ENCODE results near the gene OR10A6.

OR10A6 gene

GRCh38 chr11:7968686-7969085 is 37.6 kb upstream of the OR10A6 start:
- H3K27me3 ChIP-seq (ENCODE audit: insufficient read depth, low read length, poor library complexity): peaks cover 25% of the 10 kb centered on the region
- no peak overlapping the region for H3K9ac ChIP-seq (ENCODE audit: low read depth, low read length)
- no peaks in the 10 kb centered on the region for H3K79me2 ChIP-seq (ENCODE audit: insufficient read depth, low read length)
- no peak overlapping the region for H3K27ac ChIP-seq (ENCODE audit: low read length)
- no peaks in the 10 kb centered on the region for H3K4me1 ChIP-seq (ENCODE audit: insufficient read depth, low read length)
- ATAC-seq (ENCODE audit: insufficient read depth, low read depth) (no peak), DNase-seq (no peak)
- H3K9me3 ChIP-seq (ENCODE audit: insufficient read depth, low read length, severe bottlenecking): no peaks in the 10 kb centered on the region
- H3K4me2 ChIP-seq (ENCODE audit: insufficient read depth, low read length): no peak overlapping the region
- H3K4me3 ChIP-seq (ENCODE audit: low read depth in 1 of 2, low read length in 2 of 2): no peak overlapping the region
- H4K20me1 ChIP-seq (ENCODE audit: insufficient read depth, low read length): peaks cover 2% of the 10 kb centered on the region; the same call in 1 of the 2 replicates
- no peak overlapping the region for H2AFZ ChIP-seq (ENCODE audit: low read depth, low read length)
- H3K36me3 ChIP-seq (ENCODE audit: insufficient read depth, low read length): no peaks in the 10 kb centered on the region
- TF ChIP-seq EZH2 (IDR thresholded peaks at IDR 0.05; ENCODE audit: borderline replicate concordance, low read depth, low read length, severe bottlenecking) (no peak), CTCF (IDR thresholded peaks at IDR 0.05; ENCODE audit: borderline replicate concordance, extremely low read depth, low read length, poor library complexity, severe bottlenecking) (no peak)

- Histone ChIP-seq H3K36me3 (ENCODE audit: insufficient read depth, low read length) (no peaks in the 10 kb centered on the region), H3K4me2 (ENCODE audit: insufficient read depth, low read length) (no peak overlapping the region), H4K20me1 (ENCODE audit: insufficient read depth, low read length) (peaks cover 2% of the 10 kb centered on the region; the same call in 1 of the 2 replicates), H3K9ac (ENCODE audit: low read depth, low read length) (no peak overlapping the region), H3K9me3 (ENCODE audit: insufficient read depth, low read length, severe bottlenecking) (no peaks in the 10 kb centered on the region), H3K79me2 (ENCODE audit: insufficient read depth, low read length) (no peaks in the 10 kb centered on the region), H3K4me1 (ENCODE audit: insufficient read depth, low read length) (no peaks in the 10 kb centered on the region), H2AFZ (ENCODE audit: low read depth, low read length) (no peak overlapping the region), H3K27ac (ENCODE audit: low read length) (no peak overlapping the region), H3K27me3 (ENCODE audit: insufficient read depth, low read length, poor library complexity) (peaks cover 25% of the 10 kb centered on the region), H3K4me3 (ENCODE audit: low read depth in 1 of 2, low read length in 2 of 2) (no peak overlapping the region)
- no peak for TF ChIP-seq EZH2 (IDR thresholded peaks at IDR 0.05; ENCODE audit: borderline replicate concordance, low read depth, low read length, severe bottlenecking)
- TF ChIP-seq CTCF (IDR thresholded peaks at IDR 0.05; ENCODE audit: borderline replicate concordance, extremely low read depth, low read length, poor library complexity, severe bottlenecking): no peak
- DNase-seq: no peak
- no peak for ATAC-seq (ENCODE audit: insufficient read depth, low read depth)
Measured at GRCh38 chr11:7967826-7968225, 36.8 kb upstream of the OR10A6 start.

- H2AFZ ChIP-seq (ENCODE audit: low read depth, low read length): no peak overlapping the region
- ATAC-seq (ENCODE audit: insufficient read depth, low read depth): no peak
Measured at GRCh38 chr11:7967097-7967496, 36.0 kb upstream of the OR10A6 start.

More at GRCh38 chr11:7967097-7967496, 36.0 kb upstream of the OR10A6 start:
- Histone ChIP-seq H3K9me3 (ENCODE audit: insufficient read depth, low read length, severe bottlenecking) (no peaks in the 10 kb centered on the region), H3K27ac (ENCODE audit: low read length) (no peak overlapping the region), H3K4me2 (ENCODE audit: insufficient read depth, low read length) (no peak overlapping the region), H3K9ac (ENCODE audit: low read depth, low read length) (no peak overlapping the region), H3K36me3 (ENCODE audit: insufficient read depth, low read length) (no peaks in the 10 kb centered on the region), H3K79me2 (ENCODE audit: insufficient read depth, low read length) (no peaks in the 10 kb centered on the region), H3K4me3 (ENCODE audit: low read depth in 1 of 2, low read length in 2 of 2) (no peak overlapping the region), H3K4me1 (ENCODE audit: insufficient read depth, low read length) (no peaks in the 10 kb centered on the region), H4K20me1 (ENCODE audit: insufficient read depth, low read length) (peaks cover 2% of the 10 kb centered on the region; the same call in 1 of the 2 replicates), H3K27me3 (ENCODE audit: insufficient read depth, low read length, poor library complexity) (peaks cover 25% of the 10 kb centered on the region)
- DNase-seq: no peak
- no peak for TF ChIP-seq EZH2 (IDR thresholded peaks at IDR 0.05; ENCODE audit: borderline replicate concordance, low read depth, low read length, severe bottlenecking)
- TF ChIP-seq CTCF (IDR thresholded peaks at IDR 0.05; ENCODE audit: borderline replicate concordance, extremely low read depth, low read length, poor library complexity, severe bottlenecking): no peak

All from DND-41 (cell line).